GM13976 (cell line): Measurements from ENCODE around the gene HES7.
A peak's percentile ranks its signal among the peaks of the same experiment; 100 is the strongest.

ENCODE experiments used
- DNase-seq: peaks from one replicate; pipeline ENCODE4 v3.0.0; 2012; ENCODE audit warnings: low spot score
- CTCF ChIP-seq: IDR thresholded peaks from 2 replicates; pipeline ENCODE4 v1.5.1; 2012; ENCODE audit warnings: borderline replicate concordance, mild to moderate bottlenecking; ENCODE audit not compliant: insufficient read depth; ENCODE audit errors: extremely low read depth, missing control alignments, control extremely low read depth
- in situ Hi-C: fragments of 300-500 bp; cut with MboI; formaldehyde crosslinking; loops from one replicate; pipeline ENCODE4 v1.12.0; 2022; ENCODE audit warnings: low sequenced_read_pairs, mixed read lengths, inconsistent platforms; ENCODE audit not compliant: unreplicated experiment

The HES7 gene

GRCh38 chr17:8100111-8100510, 23.8 kb downstream of the HES7 start:
- DNase-seq = no peak
- TF ChIP-seq CTCF = no peak
- in situ Hi-C loops = no loop called here

- no peak for DNase-seq
- in situ Hi-C loops = no loop called here
- TF ChIP-seq CTCF = no peak
These were observed 27.4 kb downstream of the HES7 start for GRCh38 chr17:8096541-8096940.

GRCh38 chr17:8095361-8095760, 28.5 kb downstream of the HES7 start:
- TF ChIP-seq CTCF = no peak

DNA sequence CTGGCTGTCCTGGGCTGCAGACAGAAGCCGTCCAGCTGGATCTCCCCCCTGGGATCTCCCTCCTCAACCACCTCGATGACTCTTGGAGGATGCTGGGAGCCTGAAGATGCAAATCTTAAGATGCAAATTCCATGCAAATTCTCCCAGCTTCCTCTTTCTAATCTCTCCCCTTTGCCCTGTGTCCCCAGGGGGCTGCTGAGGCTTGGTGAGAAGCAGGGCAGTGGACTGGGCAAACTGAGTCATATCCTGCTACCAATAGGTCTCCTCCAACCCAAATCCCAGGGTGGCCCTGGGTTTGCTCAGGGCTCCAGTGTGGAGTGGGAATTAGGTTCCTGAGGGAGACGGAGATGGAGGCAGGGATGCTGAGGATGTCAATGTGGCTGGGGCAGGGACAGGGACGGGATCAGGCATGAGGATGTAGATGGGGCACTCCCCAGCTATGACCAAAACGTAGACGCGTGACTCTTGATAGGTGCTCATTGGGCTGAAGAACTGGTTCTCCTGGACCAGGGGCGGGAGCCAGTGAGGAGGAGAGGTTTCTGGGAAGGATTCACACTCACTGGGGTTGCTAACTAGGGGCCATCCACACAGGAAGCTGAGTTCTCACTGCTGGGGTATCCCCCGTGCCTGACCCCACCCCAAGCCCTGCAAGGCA, 32.7 kb downstream of the HES7 start:
- in situ Hi-C loops = no loop called here
- no peak for TF ChIP-seq CTCF
- peak; percentile 71 for DNase-seq

More at GRCh38 chr17:8095361-8095760, 28.5 kb downstream of the HES7 start:
- in situ Hi-C loops = no loop called here
- no peak for DNase-seq

DNA sequence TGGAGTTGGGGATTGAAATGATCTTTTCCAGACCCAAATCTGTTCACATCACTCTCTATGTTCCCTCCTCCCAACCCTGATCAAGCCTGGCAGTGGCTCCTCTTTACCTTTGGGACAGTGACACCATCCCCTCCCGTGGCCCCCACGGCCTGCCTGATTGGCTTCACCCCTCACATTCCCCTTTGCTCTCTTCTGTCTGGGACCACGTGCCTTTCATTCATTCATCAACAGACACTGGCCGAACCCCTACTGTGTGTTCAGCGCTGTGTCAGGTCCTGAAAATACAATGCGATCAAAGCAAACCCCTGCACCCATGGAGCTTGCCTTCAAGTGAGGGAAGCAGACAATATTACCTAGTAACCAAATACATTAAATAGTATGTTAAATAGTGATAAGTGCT, 34.2 kb downstream of the HES7 start:
- in situ Hi-C loops = no loop called here
- no peak for TF ChIP-seq CTCF

GRCh38 chr17:8087952-8088230, 36.0 kb downstream of the HES7 start:
- in situ Hi-C loops = no loop called here
- no peak for DNase-seq
- no peak for TF ChIP-seq CTCF

More for the DNA sequence above, 34.2 kb downstream of the HES7 start:
- no peak for DNase-seq
